Colonic mucosa (tissue), 4 donors: Measurements from ENCODE around the gene ATE1. TPM values are rescaled to one million over a fixed set of nuclear protein-coding genes. Genes with fewer than 3 reads are reported as not detected.

Experiments used
- DNase-seq: peaks from one replicate; pipeline ENCODE4 v3.0.0-alpha.2; 2020
- H3K27ac ChIP-seq: fragments of 200-600 bp; one replicate; pipeline ENCODE4 v1.8.0; 2021
- H3K27me3 ChIP-seq: fragments of 200-600 bp; one replicate; pipeline ENCODE4 v1.8.0; 2021
- H3K36me3 ChIP-seq: fragments of 200-600 bp; one replicate; pipeline ENCODE4 v1.8.0; 2021
- H3K4me1 ChIP-seq: fragments of 200-600 bp; one replicate; pipeline ENCODE4 v1.8.0; 2021; ENCODE audit warnings: mild to moderate bottlenecking
- H3K4me3 ChIP-seq: fragments of 200-600 bp; one replicate; pipeline ENCODE4 v1.8.0; 2021
- H3K9ac ChIP-seq, 2 donors: one replicate each; pipeline ENCODE4 v1.7.0; 2013; ENCODE audit warnings: control low read depth in 2 of 2, low read depth in 2 of 2, low read length in 2 of 2
- H3K9me3 ChIP-seq: fragments of 200-600 bp; one replicate; pipeline ENCODE4 v1.8.0; 2021
- intact Hi-C: fragments of 100-400 bp; cut with DNase I; formaldehyde crosslinking; loops from one replicate; pipeline ENCODE4 v1.14.1; 2022
- total RNA-seq, 2 donors: library from RNA; stranded (reverse); fragmentation: NEBNext Ultra II Directional in 1 of 2; extraction: Animal tissue kit (Norgen Biotek cat#: 25700) in 1 of 2; gene quantifications; one replicate each; pipeline ENCODE4 v1.2.1, GENCODE V29; 2021
- TF ChIP-seq, protein P1 (sequence below): fragments of 200-600 bp; IDR thresholded peaks from one replicate; pipeline ENCODE4 v1.8.0; 2022; ENCODE audit warnings: antibody characterized with exemption, mild to moderate bottlenecking
- donor health status: healthy.
- donor health status: DM: no; HTN: no; CAD: no.
- donor health status: DM: no; HTN: no; CAD: no.

ATE1 gene
- total RNA-seq, 2 donors from 2014 or later = 32.9 to 78.0 TPM

DNA sequence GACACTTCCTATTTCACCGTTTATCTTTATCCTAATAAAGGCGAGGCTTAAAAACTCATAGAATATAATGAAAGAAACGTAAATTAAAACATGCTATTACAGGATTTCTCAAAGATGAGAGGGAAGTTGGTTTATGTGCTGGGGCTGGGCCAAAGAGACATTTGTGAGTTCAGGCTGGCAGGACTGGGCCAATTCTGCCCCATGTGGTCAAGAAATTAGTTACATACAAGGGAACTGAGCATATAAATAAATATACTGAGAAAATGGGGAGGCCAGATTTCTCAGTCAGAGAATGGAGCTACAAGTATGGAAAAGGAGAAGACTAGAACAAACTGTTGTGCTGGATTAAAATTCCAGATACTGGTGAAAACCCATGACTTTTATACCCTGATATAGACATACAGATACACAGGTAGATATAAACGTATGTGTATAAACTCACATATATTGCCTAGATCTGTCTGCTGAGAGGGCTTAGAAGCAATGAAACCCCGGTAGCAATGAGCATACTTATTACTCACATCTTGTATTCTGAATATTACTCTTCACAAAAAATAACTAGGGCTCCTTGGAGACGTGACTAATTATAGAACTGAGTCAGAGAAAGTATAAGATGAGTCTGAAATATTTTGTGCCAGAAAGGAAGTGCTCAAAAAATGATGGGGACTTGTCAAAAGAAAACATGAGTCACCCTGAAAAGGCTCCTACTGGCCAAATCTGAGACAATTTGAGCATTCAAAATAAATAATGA is 173.9 kb downstream of the ATE1 start:
- no peak overlapping the region for H3K4me3 ChIP-seq
- H3K9ac ChIP-seq = no peak overlapping the region
- intact Hi-C loops = no loop called here
- no peaks in the 10 kb centered on the region for H3K27me3 ChIP-seq
- H3K9me3 ChIP-seq = no peaks in the 10 kb centered on the region
- peaks cover 6% of the 10 kb centered on the region for H3K36me3 ChIP-seq
- H3K4me1 ChIP-seq = no peaks in the 10 kb centered on the region
- DNase-seq = no peak
- TF ChIP-seq, protein P1, sequence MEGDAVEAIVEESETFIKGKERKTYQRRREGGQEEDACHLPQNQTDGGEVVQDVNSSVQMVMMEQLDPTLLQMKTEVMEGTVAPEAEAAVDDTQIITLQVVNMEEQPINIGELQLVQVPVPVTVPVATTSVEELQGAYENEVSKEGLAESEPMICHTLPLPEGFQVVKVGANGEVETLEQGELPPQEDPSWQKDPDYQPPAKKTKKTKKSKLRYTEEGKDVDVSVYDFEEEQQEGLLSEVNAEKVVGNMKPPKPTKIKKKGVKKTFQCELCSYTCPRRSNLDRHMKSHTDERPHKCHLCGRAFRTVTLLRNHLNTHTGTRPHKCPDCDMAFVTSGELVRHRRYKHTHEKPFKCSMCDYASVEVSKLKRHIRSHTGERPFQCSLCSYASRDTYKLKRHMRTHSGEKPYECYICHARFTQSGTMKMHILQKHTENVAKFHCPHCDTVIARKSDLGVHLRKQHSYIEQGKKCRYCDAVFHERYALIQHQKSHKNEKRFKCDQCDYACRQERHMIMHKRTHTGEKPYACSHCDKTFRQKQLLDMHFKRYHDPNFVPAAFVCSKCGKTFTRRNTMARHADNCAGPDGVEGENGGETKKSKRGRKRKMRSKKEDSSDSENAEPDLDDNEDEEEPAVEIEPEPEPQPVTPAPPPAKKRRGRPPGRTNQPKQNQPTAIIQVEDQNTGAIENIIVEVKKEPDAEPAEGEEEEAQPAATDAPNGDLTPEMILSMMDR = no peak
- H3K27ac ChIP-seq = no peak overlapping the region

GRCh38 chr10:121751191-121751760 is 176.6 kb downstream of the ATE1 start:
- Histone ChIP-seq H3K27ac (no peak overlapping the region), H3K9me3 (no peaks in the 10 kb centered on the region), H3K36me3 (no peaks in the 10 kb centered on the region), H3K4me3 (no peak overlapping the region), H3K27me3 (no peaks in the 10 kb centered on the region), H3K9ac (no peak overlapping the region), H3K4me1 (no peaks in the 10 kb centered on the region)
- TF ChIP-seq, protein P1 = no peak
- DNase-seq = no peak
- intact Hi-C loops = no loop called here

DNA sequence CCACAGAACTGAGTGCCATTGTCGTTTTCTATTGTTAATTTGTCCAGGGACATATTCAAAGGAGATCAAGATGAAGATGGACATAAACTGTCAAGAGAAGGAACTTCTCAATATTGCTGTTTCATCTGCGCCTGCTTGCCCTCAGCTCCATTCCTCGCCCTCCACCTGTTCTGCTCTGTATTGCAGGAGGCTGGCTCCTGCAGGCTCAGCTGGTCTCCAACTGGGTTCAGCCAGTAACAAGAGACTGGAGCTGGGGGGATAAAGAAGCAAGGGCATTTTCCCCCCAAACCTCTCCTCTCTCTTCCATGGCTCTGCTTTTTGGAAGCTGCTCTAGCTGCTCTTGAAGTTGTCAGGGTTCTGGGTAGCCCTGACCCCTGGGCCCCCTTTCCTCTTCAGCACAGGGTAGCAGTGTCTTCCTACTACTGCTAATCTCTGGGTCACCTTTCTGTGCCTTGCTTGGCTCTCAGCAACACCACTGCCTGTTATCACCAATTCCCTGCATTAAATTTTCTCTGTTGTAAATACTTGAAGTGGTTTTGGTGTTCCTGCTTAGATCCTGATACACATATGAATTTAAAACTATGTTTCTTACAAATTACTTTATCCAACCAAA is 180.6 kb downstream of the ATE1 start:
- intact Hi-C loops = no loop called here
- H3K27me3 ChIP-seq = no peaks in the 10 kb centered on the region
- H3K9ac ChIP-seq = no peak overlapping the region
- no peaks in the 10 kb centered on the region for H3K9me3 ChIP-seq
- no peak for DNase-seq
- TF ChIP-seq, protein P1 = no peak
- H3K27ac ChIP-seq = no peak overlapping the region
- H3K4me3 ChIP-seq = no peak overlapping the region
- no peaks in the 10 kb centered on the region for H3K4me1 ChIP-seq
- H3K36me3 ChIP-seq = no peaks in the 10 kb centered on the region

- Histone ChIP-seq H3K4me1 (no peaks in the 10 kb centered on the region), H3K9ac (no peak overlapping the region), H3K27me3 (no peaks in the 10 kb centered on the region), H3K36me3 (no peaks in the 10 kb centered on the region), H3K9me3 (no peaks in the 10 kb centered on the region), H3K4me3 (no peak overlapping the region), H3K27ac (no peak overlapping the region)
- no peak for DNase-seq
- intact Hi-C loops = no loop called here
- TF ChIP-seq, protein P1 = no peak
Measured at GRCh38 chr10:121741248-121741792, 186.5 kb downstream of the ATE1 start.

DNA sequence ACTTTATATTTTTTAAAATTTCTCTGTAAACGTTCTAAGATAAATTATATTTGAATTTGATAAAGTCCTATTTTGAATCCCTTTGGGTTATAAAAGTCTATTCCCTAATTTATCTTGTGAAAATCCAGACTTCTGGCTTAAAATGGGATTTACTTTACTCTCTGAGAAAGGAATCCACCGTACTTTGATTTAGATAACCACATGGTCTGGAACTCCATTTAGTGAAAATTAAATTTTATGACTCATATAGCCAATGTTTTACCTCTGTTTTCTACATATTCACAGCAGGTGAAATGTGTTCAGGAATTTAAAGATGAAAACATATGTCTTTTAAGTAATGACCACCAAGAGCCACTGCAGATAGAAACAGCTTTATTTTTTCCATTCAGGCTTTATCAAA is 187.8 kb downstream of the ATE1 start:
- Histone ChIP-seq H3K36me3 (no peaks in the 10 kb centered on the region), H3K4me3 (no peak overlapping the region), H3K4me1 (no peaks in the 10 kb centered on the region), H3K27ac (no peak overlapping the region), H3K9ac (no peak overlapping the region), H3K9me3 (no peaks in the 10 kb centered on the region), H3K27me3 (peaks cover 6% of the 10 kb centered on the region)
- TF ChIP-seq, protein P1 = no peak
- DNase-seq = no peak
- intact Hi-C loops = no loop called here
